ENCODE results near the gene PTPN3. TPM values are rescaled to one million over a fixed set of nuclear protein-coding genes. Genes with fewer than 3 reads are reported as not detected.

Gene PTPN3
- total RNA-seq, 1 donor from 2014 or later = 2.4 TPM

DNA sequence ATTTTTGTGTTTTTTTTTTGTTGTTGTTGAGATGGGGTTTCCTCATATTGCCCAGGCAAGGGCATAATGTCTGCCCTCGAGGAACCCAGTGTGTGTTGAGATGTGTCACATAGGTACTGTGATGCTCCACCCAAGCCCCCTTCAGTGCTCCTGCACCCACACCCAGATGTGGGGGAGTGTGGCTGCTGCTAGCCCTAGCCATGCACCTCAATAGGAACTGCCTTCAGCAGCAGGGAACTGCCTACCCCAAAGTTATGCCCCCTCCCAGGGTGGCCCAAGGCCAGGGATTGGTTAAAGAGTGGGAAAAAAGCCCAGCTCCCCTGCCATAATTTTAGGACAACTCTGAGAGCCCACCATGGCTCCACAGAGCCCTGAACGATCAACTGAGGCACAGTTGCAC lies 143.9 kb downstream of the PTPN3 start:
- Histone ChIP-seq H3K9ac (no peak overlapping the region), H3K36me3 (no peaks in the 10 kb centered on the region), H4K20me1 (ENCODE audit: low read depth) (no peaks in the 10 kb centered on the region), H3K27me3 (no peaks in the 10 kb centered on the region), H3K4me3 (no peak overlapping the region), H3K27ac (no peak overlapping the region), H2AFZ (replicated peaks) (no peak overlapping the region), H3K79me2 (ENCODE audit: low read depth) (no peaks in the 10 kb centered on the region), H3K4me1 (no peaks in the 10 kb centered on the region), H3K9me3 (ENCODE audit: low read depth) (no peaks in the 10 kb centered on the region), H3F3A (ENCODE audit: low read depth) (no peaks in the 10 kb centered on the region), H3K4me2 (no peak overlapping the region)
- DNase-seq (ENCODE audit: low spot score) = no peak
- Mint-ChIP-seq H3K27ac (no peak overlapping the region), H3K4me1 (peaks cover 2% of the 10 kb centered on the region), H3K9me3 (no peaks in the 10 kb centered on the region), H3K27me3 (ENCODE audit: insufficient read depth, low read depth) (peaks cover 7% of the 10 kb centered on the region), H3K36me3 (no peaks in the 10 kb centered on the region), H3K4me3 (no peak overlapping the region)
- TF ChIP-seq, protein P1, sequence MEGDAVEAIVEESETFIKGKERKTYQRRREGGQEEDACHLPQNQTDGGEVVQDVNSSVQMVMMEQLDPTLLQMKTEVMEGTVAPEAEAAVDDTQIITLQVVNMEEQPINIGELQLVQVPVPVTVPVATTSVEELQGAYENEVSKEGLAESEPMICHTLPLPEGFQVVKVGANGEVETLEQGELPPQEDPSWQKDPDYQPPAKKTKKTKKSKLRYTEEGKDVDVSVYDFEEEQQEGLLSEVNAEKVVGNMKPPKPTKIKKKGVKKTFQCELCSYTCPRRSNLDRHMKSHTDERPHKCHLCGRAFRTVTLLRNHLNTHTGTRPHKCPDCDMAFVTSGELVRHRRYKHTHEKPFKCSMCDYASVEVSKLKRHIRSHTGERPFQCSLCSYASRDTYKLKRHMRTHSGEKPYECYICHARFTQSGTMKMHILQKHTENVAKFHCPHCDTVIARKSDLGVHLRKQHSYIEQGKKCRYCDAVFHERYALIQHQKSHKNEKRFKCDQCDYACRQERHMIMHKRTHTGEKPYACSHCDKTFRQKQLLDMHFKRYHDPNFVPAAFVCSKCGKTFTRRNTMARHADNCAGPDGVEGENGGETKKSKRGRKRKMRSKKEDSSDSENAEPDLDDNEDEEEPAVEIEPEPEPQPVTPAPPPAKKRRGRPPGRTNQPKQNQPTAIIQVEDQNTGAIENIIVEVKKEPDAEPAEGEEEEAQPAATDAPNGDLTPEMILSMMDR (IDR thresholded peaks at IDR 0.05) = no peak
- TF ChIP-seq EZH2 (IDR thresholded peaks at IDR 0.05) (no peak), EZH2phosphoT487 (IDR thresholded peaks at IDR 0.05) (no peak)

- TF ChIP-seq, protein P1 (IDR thresholded peaks at IDR 0.05) = no peak
- no peak for TF ChIP-seq EZH2 (IDR thresholded peaks at IDR 0.05)
- Histone ChIP-seq H3K4me3 (no peak overlapping the region), H3K4me1 (no peaks in the 10 kb centered on the region), H3K9ac (no peak overlapping the region), H2AFZ (replicated peaks) (no peak overlapping the region), H3K9me3 (ENCODE audit: low read depth) (no peaks in the 10 kb centered on the region), H4K20me1 (ENCODE audit: low read depth) (no peaks in the 10 kb centered on the region), H3K27ac (no peak overlapping the region), H3K27me3 (no peaks in the 10 kb centered on the region), H3F3A (ENCODE audit: low read depth) (no peaks in the 10 kb centered on the region), H3K79me2 (ENCODE audit: low read depth) (no peaks in the 10 kb centered on the region), H3K36me3 (no peaks in the 10 kb centered on the region), H3K4me2 (no peak overlapping the region)
- H3K4me3 Mint-ChIP-seq = no peak overlapping the region
- no peak for DNase-seq (ENCODE audit: low spot score)
- peaks cover 8% of the 10 kb centered on the region for H3K27me3 Mint-ChIP-seq (ENCODE audit: insufficient read depth, low read depth)
- no peak overlapping the region for H3K27ac Mint-ChIP-seq
- H3K9me3 Mint-ChIP-seq = no peaks in the 10 kb centered on the region
- H3K36me3 Mint-ChIP-seq = no peaks in the 10 kb centered on the region
- H3K4me1 Mint-ChIP-seq = peaks cover 2% of the 10 kb centered on the region
These were observed 147.1 kb downstream of the PTPN3 start for GRCh38 chr9:109351032-109351431.

DNA sequence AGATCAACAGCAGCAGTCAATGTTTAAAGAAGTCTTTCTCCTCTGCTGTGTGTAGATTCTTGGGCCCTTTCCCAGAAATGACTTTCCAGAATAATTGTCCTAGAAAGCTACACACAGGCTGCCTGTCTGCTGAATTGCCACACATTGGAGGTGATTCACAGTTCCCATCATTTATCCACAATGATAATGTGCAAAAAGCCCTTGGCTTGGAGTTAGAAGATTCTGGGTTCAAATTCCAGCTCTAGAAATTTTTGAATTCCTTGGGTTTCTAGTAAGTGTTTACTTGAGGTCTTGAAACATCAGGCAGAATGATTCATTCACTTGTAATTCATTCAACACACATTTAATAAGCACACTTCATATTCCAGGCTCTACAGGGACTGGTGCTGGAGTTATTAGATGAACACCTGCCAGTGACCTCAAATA lies 148.7 kb downstream of the PTPN3 start:
- Mint-ChIP-seq H3K27me3 (ENCODE audit: insufficient read depth, low read depth) (peaks cover 7% of the 10 kb centered on the region), H3K36me3 (no peaks in the 10 kb centered on the region)

More for the DNA sequence above, 148.7 kb downstream of the PTPN3 start:
- no peaks in the 10 kb centered on the region for H3K9me3 Mint-ChIP-seq
- H3K27ac Mint-ChIP-seq = no peak overlapping the region
- no peaks in the 10 kb centered on the region for H3F3A ChIP-seq (ENCODE audit: low read depth)
- H3K4me2 ChIP-seq = no peak overlapping the region
- H4K20me1 ChIP-seq (ENCODE audit: low read depth) = no peaks in the 10 kb centered on the region
- H3K9me3 ChIP-seq (ENCODE audit: low read depth) = no peaks in the 10 kb centered on the region
- H2AFZ ChIP-seq (replicated peaks) = no peak overlapping the region
- no peak overlapping the region for H3K4me3 ChIP-seq
- no peaks in the 10 kb centered on the region for H3K4me1 ChIP-seq
- no peaks in the 10 kb centered on the region for H3K4me1 Mint-ChIP-seq
- TF ChIP-seq, protein P1 (IDR thresholded peaks at IDR 0.05) = no peak
- TF ChIP-seq EZH2 (IDR thresholded peaks at IDR 0.05) (no peak), EZH2phosphoT487 (IDR thresholded peaks at IDR 0.05) (no peak)
- no peaks in the 10 kb centered on the region for H3K27me3 ChIP-seq
- no peak for DNase-seq (ENCODE audit: low spot score)
- no peaks in the 10 kb centered on the region for H3K36me3 ChIP-seq
- no peaks in the 10 kb centered on the region for H3K79me2 ChIP-seq (ENCODE audit: low read depth)
- no peak overlapping the region for H3K4me3 Mint-ChIP-seq
- no peak overlapping the region for H3K27ac ChIP-seq
- no peak overlapping the region for H3K9ac ChIP-seq
